Stimulated activated CD8-positive, alpha-beta memory T cell treated with anti-CD3 and anti-CD28 coated beads, Interleukin-15, amount 100 ng/mL, for 1 hour (primary cell): ENCODE data around the gene DDR2.
"Not testable (repeated sequence)": the region's sequence is repeated elsewhere in the genome, so short reads cannot be mapped to it uniquely, and the experiment has no call there.

Experiments used
- DNase-seq: peaks from one replicate; pipeline ENCODE4 v3.0.0-alpha.2; 2020; ENCODE audit warnings: low read depth

Gene DDR2

DNA sequence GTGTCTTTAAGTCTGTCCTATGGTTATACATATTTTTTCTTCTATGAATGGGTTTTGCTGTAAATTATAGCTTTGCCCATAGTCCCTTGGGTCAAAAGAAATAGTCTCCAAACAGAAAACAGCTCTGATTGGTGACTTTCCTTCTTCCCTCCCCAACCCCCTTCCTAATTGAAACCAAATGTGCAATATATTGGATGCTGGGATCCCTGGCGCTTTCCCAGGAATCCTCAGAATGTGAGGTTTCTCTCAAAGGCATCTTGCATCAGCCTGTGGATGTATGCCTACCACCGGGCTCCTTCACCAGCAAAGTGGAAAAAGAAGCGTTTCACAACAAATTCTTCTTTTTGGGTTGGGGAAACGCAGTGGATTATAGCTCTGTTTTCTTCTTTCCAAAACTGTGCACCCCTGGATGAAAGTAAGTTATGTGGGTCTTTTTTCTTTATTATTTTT, at the start of gene DDR2:
DDR2 (plus strand) TSS at position 248 of the 450 bp plus-strand sequence. CDS start 86,600 bp downstream, outside the sequence.
- DNase-seq, result no peak

DNA sequence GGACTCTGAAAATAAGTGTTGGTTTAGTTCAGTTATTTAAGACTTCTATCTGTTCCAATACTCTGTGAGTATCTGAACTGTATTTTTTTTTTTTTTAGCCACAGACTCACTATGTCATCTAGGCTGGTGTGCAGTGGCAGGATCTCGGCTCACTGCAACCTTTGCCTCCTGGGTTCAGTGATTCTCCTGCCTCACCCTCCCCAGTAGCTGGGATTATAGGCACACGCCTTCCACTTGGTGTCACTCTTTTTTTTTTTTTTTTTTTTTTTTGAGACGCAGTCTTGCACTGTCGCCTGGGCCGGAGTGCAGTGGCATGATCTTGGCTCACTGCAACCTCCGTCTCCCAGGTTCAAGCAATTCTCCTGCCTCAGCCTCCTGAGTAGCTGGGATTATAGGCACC, 49.4 kb upstream of the DDR2 start:
- DNase-seq, result not testable (repeated sequence)

DNA sequence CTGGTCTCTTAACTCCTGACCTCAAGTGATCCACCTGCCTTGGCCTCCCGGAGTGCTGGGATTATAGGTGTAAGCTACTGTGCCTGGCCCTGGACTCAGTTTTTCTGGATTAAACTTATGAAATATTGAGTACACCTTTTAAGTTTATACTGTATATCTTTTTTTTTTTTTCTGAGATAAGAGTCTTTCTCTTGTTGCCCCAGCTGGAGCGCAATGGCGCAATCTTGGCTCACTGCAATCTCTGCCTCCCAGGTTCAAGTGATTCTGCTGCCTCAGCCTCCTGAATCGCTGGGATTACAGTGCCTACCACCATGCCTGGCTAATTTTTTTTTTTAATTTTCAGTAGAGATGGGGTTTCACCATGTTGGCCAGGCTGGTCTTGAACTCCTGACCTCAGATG, 47.2 kb upstream of the DDR2 start:
- not testable (repeated sequence) for DNase-seq

GRCh38 chr1:162587347-162587746, 44.9 kb upstream of the DDR2 start:
- no peak for DNase-seq

GRCh38 chr1:162587761-162588260, 44.5 kb upstream of the DDR2 start:
- no peak for DNase-seq

DNA sequence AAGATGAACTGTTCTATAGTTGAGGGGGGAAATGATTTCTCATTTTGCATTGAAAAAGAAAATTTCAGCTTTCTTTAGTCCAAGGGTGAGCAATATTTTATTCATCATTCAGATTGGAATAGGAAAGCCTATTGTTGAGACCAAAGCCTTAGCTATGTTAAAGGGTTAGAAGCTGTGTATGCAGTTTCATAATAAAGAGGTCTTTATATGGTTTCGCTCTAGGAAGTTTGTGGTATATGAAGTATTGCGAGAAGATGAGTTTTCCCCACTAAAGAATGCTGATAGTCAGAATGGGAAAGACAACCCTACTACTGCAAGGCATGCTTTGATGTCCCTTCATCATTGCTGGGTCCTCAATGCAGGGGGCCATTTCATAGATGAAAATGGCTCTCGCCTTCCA, 42.2 kb upstream of the DDR2 start:
- no peak for DNase-seq

GRCh38 chr1:162590686-162591085, 41.6 kb upstream of the DDR2 start:
- DNase-seq, result no peak

DNA sequence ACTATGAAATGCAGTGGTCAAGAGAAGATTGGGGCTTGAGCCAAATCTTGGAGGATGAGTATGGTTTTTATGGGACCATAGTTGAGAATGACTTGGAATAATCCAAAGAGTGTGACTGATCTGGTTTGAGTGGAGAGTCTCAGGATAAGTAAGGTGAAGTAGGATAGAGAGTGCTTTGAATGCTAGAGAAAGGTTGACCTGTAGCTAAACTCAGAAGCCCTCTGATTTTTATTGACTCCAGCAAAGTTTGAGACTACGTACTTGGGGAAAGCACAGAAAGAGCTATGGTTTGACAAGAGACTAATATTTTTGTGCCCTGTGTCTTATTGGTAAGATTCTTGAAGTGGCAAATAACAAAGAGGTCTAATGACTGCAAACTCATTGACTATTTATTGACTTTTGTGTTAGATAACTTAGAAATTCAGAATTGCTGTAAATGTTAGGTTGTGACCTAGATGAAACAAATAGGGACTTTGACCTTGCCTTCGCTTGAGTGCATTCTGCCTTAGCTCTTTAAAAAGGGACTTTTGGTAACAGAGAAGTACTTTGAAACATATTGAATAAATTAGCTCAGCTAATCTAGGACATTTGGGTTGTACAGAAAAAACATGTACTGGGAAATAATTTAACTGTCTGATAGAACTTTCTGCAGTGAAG, 35.6 kb upstream of the DDR2 start:
- no peak for DNase-seq

- no peak for DNase-seq
These were observed 32.8 kb upstream of the DDR2 start for GRCh38 chr1:162599451-162599850.

- DNase-seq, result not testable (repeated sequence)
These were observed 29.1 kb upstream of the DDR2 start for GRCh38 chr1:162603117-162603516.

DNA sequence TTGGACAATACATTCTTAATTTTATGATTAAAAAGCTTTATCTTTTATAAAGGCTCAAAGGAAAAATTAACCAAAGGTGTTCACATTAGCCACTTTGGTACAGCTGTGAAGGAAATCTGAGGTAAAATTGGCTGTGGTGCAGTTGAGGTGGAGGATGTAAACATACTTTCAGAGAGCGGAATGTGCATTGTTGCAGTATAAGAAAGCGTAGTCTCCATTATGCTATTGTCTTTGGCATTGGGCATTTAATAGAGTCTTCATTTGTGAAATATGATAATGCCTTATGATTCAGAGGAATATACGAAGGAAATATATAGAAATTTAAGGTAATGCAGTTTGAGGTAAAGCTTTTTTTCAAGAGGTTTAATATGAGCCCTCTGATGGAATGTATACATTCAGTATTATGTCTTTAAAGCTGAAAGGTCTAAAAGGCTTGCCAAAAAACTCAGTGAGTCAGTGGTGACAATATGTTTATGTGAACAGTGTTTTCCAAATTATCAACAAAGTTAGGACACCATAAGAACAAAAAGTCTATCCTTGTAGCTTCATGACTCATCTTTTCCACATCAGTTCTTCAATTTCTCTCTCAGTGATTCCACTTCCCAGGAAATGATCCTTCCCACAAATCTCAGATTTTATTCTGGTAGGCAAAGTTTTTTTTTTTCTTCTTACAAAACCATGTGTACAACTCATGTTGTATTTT, 26.9 kb upstream of the DDR2 start:
- no peak for DNase-seq

- no peak for DNase-seq
These were observed 23.0 kb upstream of the DDR2 start for GRCh38 chr1:162609306-162609705.

DNA sequence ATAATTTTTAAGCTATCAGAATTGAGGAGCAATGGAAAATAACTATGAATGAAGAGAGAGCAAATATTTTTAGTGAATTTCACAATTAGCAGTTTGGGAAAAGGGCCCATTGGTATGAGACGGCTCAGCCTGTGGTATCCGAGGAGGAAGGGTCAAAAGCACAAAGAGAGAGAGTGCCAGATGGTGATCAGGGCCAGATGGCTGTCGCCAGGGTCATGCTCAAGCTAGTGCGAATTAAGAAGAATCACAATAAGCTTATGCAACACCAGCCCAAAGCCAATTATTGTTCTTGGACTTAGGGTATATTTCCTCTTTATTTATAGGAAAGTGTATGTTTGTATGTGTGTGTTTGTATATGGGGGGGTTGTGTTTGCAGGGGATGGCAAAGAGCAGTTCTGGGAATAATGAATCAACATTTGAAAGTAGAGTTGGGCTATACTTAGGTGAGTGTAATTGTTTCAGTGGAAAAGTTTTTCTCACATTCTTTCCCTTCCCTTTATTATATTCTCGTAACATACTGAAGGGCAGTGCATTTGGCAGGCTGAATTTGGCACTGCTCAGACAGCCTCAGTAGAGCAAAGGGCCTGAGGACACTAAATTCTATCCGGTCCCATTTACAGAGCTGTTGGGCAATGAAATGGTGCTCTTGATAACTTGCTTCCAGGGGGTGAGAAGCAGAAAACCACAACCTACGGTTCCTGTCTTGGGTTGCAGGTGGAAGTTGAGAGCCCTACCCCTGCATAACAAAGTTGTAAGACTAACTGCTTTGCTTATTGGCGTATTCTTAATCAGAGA, 19.5 kb upstream of the DDR2 start:
- no peak for DNase-seq

DNA sequence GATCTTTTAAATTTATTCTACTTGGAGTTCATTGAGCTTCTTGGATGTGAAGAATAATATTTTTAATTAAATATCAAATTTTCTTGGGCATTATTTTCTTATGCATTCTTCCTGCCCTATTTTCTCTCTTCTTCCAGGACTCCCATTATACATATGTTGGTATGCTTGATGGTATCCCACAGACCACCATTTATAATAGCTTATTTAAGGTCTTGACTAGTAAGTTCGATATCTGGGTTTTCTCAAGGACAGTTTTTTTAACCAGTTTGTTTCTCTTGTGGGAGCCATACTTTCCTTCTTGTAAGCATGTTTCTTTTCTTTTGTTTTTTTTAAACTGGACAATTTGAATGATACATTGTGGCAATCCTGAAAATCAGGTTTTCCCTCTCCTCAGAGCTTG, 15.4 kb upstream of the DDR2 start:
- DNase-seq, result no peak

DNA sequence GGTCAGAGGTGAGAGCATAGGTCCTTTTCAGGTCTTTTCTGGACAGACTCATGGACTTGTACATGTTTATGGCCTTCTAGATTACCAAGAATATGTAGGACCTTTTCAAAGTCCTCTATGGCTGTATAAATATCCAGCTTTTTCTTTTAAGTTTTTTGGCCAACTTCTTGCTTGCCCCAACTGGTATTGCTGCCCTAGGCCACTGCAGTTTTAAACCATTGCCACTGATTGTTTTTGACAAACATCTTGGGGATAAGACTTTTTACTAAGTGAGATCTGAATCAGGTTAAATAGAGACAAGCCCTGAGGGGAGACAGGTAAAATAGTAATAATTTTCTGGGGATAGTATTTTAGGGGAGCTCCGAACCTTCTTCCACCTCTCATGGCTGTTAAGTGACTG, 14.8 kb upstream of the DDR2 start:
- DNase-seq, result no peak

DNA sequence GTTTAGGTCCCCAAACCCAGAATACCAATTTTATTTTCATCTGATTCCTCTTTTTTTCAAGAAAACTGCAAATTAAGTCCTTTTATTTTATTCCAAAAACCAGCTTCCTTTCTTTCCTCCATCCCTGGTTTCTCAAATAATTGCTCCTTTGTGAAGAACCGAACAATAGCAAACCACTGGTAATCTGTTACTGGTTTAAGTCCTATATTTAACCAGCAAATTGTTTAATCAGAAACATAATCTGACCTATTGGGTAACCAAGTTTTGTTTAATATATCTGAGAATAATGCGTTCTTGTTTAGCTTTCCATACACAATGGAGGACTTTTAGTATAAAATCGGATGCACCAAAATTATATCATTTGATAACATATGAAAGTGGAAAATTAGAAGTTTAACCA, 13.2 kb upstream of the DDR2 start:
- DNase-seq, result no peak

GRCh38 chr1:162621256-162621655, 11.0 kb upstream of the DDR2 start:
- no peak for DNase-seq

GRCh38 chr1:162625679-162626078, 6.6 kb upstream of the DDR2 start:
- DNase-seq, result no peak

DNA sequence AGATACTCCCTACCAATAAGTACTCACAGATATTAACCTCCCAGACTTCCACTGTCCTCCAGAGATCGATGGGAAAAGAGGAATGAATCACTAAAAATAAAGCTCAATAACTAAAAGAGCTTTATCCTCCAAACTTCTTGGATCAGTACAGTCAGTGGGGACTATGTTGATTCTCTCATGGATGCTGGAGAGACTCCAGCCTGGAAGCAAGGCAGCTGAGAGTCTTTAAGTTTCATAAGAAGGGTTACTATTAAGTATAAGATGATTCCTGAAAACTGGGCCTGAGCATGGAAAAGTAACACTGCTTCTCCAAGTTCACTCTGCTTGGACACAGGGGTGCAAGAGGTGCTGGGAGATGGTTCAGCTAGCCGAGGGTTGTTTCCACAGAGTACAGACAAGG, 6.2 kb upstream of the DDR2 start:
- DNase-seq, result no peak

GRCh38 chr1:162626761-162627160, 5.5 kb upstream of the DDR2 start:
- DNase-seq, result no peak

DNA sequence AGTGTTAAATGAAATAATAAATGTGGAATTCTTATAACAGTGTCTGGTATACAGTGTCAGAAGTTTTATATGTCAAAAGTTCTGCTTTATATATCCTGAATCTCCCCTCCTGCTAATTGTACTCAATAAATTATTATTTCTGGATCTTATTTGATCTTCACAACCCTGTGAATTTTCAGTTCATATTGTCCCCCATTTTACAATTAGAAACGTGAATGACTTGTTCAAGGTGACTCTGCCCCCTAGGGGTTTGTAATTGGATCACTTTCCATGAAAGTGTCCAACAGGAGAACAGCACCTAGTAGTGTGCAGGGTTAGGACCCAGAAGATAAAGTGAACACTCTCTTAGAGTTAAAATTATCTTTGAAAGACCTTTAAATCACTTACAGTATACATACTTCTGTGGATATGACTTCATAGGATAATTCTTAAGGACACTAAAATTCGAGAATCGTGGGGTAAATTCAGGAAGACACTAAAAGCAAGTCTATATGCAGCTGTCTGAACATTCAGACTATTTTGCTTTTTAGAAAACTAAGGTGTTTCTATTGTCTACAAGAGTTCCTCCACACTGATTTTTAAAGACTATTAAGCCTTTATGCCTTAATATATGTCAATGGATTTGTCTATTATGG, 4.5 kb upstream of the DDR2 start:
- no peak for DNase-seq

DNA sequence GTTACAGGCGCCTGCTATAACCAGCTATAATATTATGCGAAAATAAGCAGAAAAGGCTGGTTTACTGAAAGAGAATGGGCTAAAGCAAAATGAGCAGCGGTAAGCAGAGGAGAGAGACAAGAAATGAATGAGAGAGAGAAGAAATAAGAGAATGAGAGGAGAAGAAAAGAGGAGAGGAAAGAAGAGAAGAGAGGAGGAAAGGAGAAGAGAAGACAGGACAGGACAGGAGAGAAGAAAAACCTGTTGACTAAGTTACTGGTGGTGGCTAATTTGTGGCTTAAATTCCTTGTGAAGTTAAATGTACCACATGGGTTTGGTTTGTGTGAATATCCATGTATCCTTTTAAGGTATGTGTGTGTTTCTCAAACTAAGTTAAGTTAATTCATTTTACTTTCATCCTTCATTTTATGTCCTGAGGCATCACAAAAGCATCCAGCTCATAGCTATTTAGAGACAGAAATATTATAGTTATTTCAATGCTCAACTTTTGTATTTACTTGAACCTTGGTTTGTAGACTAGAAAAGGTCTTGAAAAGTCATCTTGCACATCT, 3.1 kb upstream of the DDR2 start:
- no peak for DNase-seq
